HepG2 (cell line): ENCODE data around the gene MS4A3. TPM values are rescaled to one million over a fixed set of nuclear protein-coding genes. Genes with fewer than 3 reads are reported as not detected.

Experiments used
- ATAC-seq: fragments of 200-7000 bp; cut with Tn5 transposase; 3 replicates; pipeline ENCODE4 v1.9.1; 2020; ENCODE audit warnings: mild to moderate bottlenecking, moderate library complexity
- BruUV-seq: library from RNA; stranded (reverse); fragments of 400-500 nt; replicated peaks from 2 replicates; lab custom pipeline; 2021; lab: Mats Ljungman, UMichigan
- CTCF ChIA-PET: fragments of 300-600 bp; formaldehyde crosslinking; extraction: SDS; loops from one replicate; lab custom pipeline; 2021; ENCODE audit warnings: low total read pairs, inconsistent platforms, low intra/inter-chr PET ratio; lab: Yijun Ruan, JAX
- POLR2A ChIA-PET: fragments of 350-600 bp; sonication (Branson Sonifier 250); formaldehyde crosslinking; loops from one replicate; lab custom pipeline; 2020; ENCODE audit warnings: antibody characterized with exemption, inconsistent platforms; lab: Yijun Ruan, JAX
- DNase-seq: peaks from one replicate; pipeline ENCODE4 v3.0.0-alpha.2; 2015; ENCODE audit warnings: low spot score
- FAIRE-seq: peaks from 3 replicates; lab custom pipeline; 2011; peaks lifted over from hg19 to GRCh38; lab: Jason Lieb, UNC
- H2AFZ ChIP-seq: one replicate; pipeline ENCODE4 v1.6.1; 2011; ENCODE audit warnings: low read length, inconsistent platforms
- H3K27ac ChIP-seq: fragments of 300-600 bp; 3 replicates; pipeline ENCODE4 v1.8.0; 2011; ENCODE audit warnings: mixed run types, mild to moderate bottlenecking, mixed read lengths, low read length, inconsistent platforms; ENCODE audit not compliant: insufficient read depth; ENCODE audit errors: extremely low read length
- H3K27me3 ChIP-seq, 2 experiments: fragments of 200-600 bp in 1 of 2; 2 replicates in 1 of 2; 3 replicates in 1 of 2; pipeline versions ENCODE4 v1.6.0 to v1.8.0; 2011; ENCODE audit warnings: low read length in 2 of 2, mild to moderate bottlenecking in 2 of 2, moderate library complexity in 2 of 2, inconsistent platforms in 1 of 2; ENCODE audit not compliant: insufficient read depth in 2 of 2, control insufficient read depth in 1 of 2
- H3K36me3 ChIP-seq, 2 experiments: fragments of 200-600 bp in 1 of 2; replicated peaks in 1 of 2; 2 replicates in 1 of 2; 3 replicates in 1 of 2; pipeline versions ENCODE4 v1.5.1 to v1.8.0; 2011; ENCODE audit warnings: low read length in 2 of 2, inconsistent platforms in 1 of 2; ENCODE audit not compliant: insufficient read depth in 2 of 2, control insufficient read depth in 1 of 2
- H3K4me1 ChIP-seq: 2 replicates; pipeline ENCODE4 v1.5.1; 2012; ENCODE audit warnings: low read length, inconsistent platforms; ENCODE audit not compliant: insufficient read depth
- H3K4me2 ChIP-seq: 2 replicates; pipeline ENCODE4 v1.6.0; 2011; ENCODE audit warnings: low read depth, low read length, inconsistent platforms
- H3K4me3 ChIP-seq, 3 experiments: fragments of 200-600 bp in 1 of 3; sonication (generic), shearing (Covaris generic) in 1 of 3; replicated peaks in 1 of 3; 2 replicates each; pipeline ENCODE4 v1.5.1; 2011 to 2016; ENCODE audit warnings: low read length in 3 of 3, inconsistent platforms in 2 of 3, low read depth in 2 of 3, mild to moderate bottlenecking in 2 of 3, control low read depth in 1 of 3, mixed read lengths in 1 of 3; ENCODE audit not compliant: insufficient read depth in 1 of 3
- H3K79me2 ChIP-seq: one replicate; pipeline ENCODE4 v1.6.1; 2011; ENCODE audit warnings: low read length, inconsistent platforms; ENCODE audit not compliant: insufficient read depth
- H3K9ac ChIP-seq: 2 replicates; pipeline ENCODE4 v1.6.0; 2011; ENCODE audit warnings: mild to moderate bottlenecking, low read depth, low read length, inconsistent platforms; ENCODE audit not compliant: insufficient read depth
- H3K9me3 ChIP-seq: 2 replicates; pipeline ENCODE4 v1.5.1; 2012; ENCODE audit warnings: mild to moderate bottlenecking, low read length
- H4K20me1 ChIP-seq: 2 replicates; pipeline ENCODE4 v1.6.0; 2011; ENCODE audit warnings: inconsistent platforms, mild to moderate bottlenecking, low read length, moderate library complexity; ENCODE audit not compliant: insufficient read depth
- AHR ChIP-seq: IDR thresholded peaks from 2 replicates; pipeline ENCODE4 v1.6.1; 2018; ENCODE audit warnings: missing genetic modification reagents, missing compliant biosample characterization
- CBX2 ChIP-seq, 2 experiments: fragments of 200-600 bp in 1 of 2; sonication (generic); formaldehyde crosslinking in 1 of 2; IDR thresholded peaks; 2 replicates each; pipeline versions ENCODE4 v1.7.0 to v1.8.1; 2018 to 2022; ENCODE audit warnings: low read depth in 2 of 2, low read length in 1 of 2, mild to moderate bottlenecking in 1 of 2, missing genetic modification reagents in 1 of 2
- CBX5 ChIP-seq: sonication (generic); formaldehyde crosslinking; IDR thresholded peaks from 2 replicates; pipeline ENCODE4 v1.4.0; 2020; ENCODE audit warnings: missing genetic modification reagents, borderline replicate concordance
- HOXA7 ChIP-seq: sonication (generic); formaldehyde crosslinking; IDR thresholded peaks from 2 replicates; pipeline ENCODE4 v1.8.1; 2022; ENCODE audit warnings: mild to moderate bottlenecking, missing genetic modification reagents, moderate library complexity
- NRL ChIP-seq: sonication (generic); formaldehyde crosslinking; IDR thresholded peaks from 2 replicates; pipeline ENCODE4 v1.5.0; 2020; ENCODE audit warnings: missing genetic modification reagents, mild to moderate bottlenecking, moderate library complexity, borderline replicate concordance
- RBM39 ChIP-seq: fragments of 200-400 bp; formaldehyde crosslinking; IDR thresholded peaks from one replicate; pipeline ENCODE4 v1.6.1; 2018; ENCODE audit warnings: antibody characterized with exemption, mild to moderate bottlenecking, low read depth, low read length; ENCODE audit not compliant: poor library complexity, severe bottlenecking
- YEATS4 ChIP-seq: sonication (generic); formaldehyde crosslinking; IDR thresholded peaks from 2 replicates; pipeline ENCODE4 v1.4.0; 2020; ENCODE audit warnings: missing genetic modification reagents, borderline replicate concordance
- ZMYM4 ChIP-seq: sonication (generic); formaldehyde crosslinking; IDR thresholded peaks from 2 replicates; pipeline ENCODE4 v1.8.1; 2023; ENCODE audit warnings: mild to moderate bottlenecking, missing genetic modification reagents
- ZNF224 ChIP-seq: sonication (generic); formaldehyde crosslinking; IDR thresholded peaks from 2 replicates; pipeline ENCODE4 v1.5.0; 2020; ENCODE audit warnings: mild to moderate bottlenecking, missing genetic modification reagents
- ZNF343 ChIP-seq: sonication (generic); formaldehyde crosslinking; IDR thresholded peaks from 2 replicates; pipeline ENCODE4 v1.4.0; 2020; ENCODE audit warnings: mild to moderate bottlenecking, missing genetic modification reagents
- WGBS: methylation state at CpG from one replicate; pipeline ENCODE4 v1.1.6; 2017; ENCODE audit warnings: low lambda C conversion rate; 5-methylcytosine and 5-hydroxymethylcytosine counted together
- in situ Hi-C: cut with HindIII; loops from 2 replicates; pipeline ENCODE4 v1.10.0; 2017; ENCODE audit warnings: low pct_unique_long_range_greater_than_20kb; ENCODE audit not compliant: extremely low pct_ligation_motif_present
- intact Hi-C: fragments of 100-400 bp; cut with micrococcal nuclease; formaldehyde crosslinking; loops from one replicate; pipeline ENCODE4 v1.10.0; 2022; ENCODE audit not compliant: unreplicated experiment
- polyA plus RNA-seq, 8 experiments: library from polyadenylated mRNA; depleted of rRNA in 3 of 8; stranded (reverse) in 7 of 8; unstranded in 1 of 8; fragments of >200 nt; fragmentation: Illumina TruSeq in 4 of 8; extraction: Trizol in 4 of 8; gene quantifications; 2 replicates each; pipeline versions ENCODE4 v1.2.1 to v1.2.3, GENCODE V29; 2011 to 2016; ENCODE audit warnings: low read depth in 4 of 8, missing spikeins in 1 of 8, mixed read lengths in 1 of 8; ENCODE audit not compliant: insufficient read depth in 1 of 8
- total RNA-seq, 5 experiments: library from RNA; depleted of rRNA; stranded (reverse); fragments of >200 nt; fragmentation: Illumina TruSeq; extraction: Trizol; gene quantifications; 2 replicates each; pipeline ENCODE4 v1.2.3, GENCODE V29; 2016; ENCODE audit warnings: low read depth in 1 of 5

Gene MS4A3
- total and polyA plus RNA-seq, 2 of the 13 experiments (the other 11 are each of a cell fraction or from before 2014, with no cell fraction given) = not detected

DNA sequence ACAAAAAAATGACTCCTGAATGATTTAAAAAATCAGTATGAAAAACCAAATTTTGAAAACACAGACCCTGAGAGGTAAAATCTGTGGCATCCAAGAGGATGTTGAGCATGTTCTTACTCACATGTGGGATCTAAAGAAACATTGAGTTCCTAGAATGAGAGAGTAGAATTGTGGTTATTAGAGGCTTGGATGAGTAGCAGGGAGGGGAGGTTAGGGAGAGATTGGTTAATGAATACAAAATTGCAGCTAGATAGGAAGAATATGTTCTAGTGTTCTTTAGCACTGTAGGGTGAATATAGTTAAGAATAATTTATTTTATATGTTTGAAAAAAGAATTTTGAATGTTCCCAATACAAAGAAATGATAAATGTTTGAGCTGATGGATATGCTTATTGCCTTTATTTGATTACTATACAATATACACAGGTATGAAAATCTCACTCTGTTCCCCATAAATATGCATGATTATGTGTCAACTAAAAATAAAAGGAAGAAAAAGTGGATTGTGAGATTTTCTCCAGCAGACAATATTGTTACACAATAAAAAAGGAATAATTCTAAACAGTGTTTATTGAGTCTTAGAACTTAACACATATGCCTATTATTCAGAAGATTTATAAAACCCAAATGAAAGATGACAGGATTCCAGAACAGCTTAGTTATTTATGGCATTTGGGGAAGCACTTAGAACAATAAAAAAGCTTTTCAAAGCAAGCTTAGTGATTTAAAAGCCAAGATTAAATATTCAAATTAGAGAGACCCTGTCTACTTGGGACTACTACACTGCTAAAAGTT lies 60.7 kb downstream of the MS4A3 start:
- no peaks in the 10 kb centered on the region for H3K79me2 ChIP-seq
- no peak overlapping the region for H3K9ac ChIP-seq
- no peaks in the 10 kb centered on the region for H3K27me3 ChIP-seq
- no peak overlapping the region for H3K27ac ChIP-seq
- H3K9me3 ChIP-seq = no peaks in the 10 kb centered on the region
- CTCF ChIA-PET = no interaction called here
- BruUV-seq = no TSS peak
- H3K4me2 ChIP-seq = no peak overlapping the region
- in situ Hi-C loops (no loop called here), intact Hi-C loops (no loop called here)
- no peak for ATAC-seq
- no peak overlapping the region for H3K4me3 ChIP-seq
- no peak for DNase-seq
- H4K20me1 ChIP-seq = no peaks in the 10 kb centered on the region
- no peak overlapping the region for H2AFZ ChIP-seq
- H3K4me1 ChIP-seq = no peaks in the 10 kb centered on the region
- no peaks in the 10 kb centered on the region for H3K36me3 ChIP-seq
- FAIRE-seq = no peak
- TF ChIP-seq NRL (no peak), YEATS4 (CRISPR knock-in tag) (no peak), ZNF224 (CRISPR knock-in tag) (no peak), ZMYM4 (CRISPR knock-in tag) (no peak), RBM39 (no peak), AHR (CRISPR knock-in tag) (no peak), CBX2 (IDR thresholded peaks at IDR 0.05; ENCODE audit: low read depth, low read length) (no peak), CBX2 (CRISPR knock-in tag; IDR thresholded peaks at IDR 0.05; ENCODE audit: low read depth) (no peak), CBX5 (no peak)
- POLR2A ChIA-PET = no interaction called here

DNA sequence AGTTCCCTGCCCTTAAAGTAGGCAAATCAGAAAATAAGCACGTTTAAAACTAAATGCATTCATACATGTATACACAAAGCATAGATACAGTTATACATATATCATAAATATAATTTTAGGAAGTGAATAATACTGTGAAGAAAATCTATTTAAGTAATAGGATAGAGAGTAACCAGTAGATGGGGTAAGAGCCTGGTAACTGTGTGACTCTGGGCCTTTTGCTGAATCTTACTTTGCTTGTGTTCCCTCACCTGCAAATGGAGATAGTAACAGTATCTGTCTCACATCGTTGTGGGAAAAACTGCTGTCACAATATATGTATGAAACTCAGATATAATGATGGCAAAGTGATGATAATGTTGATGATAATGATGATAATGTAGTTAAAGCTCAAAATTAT lies 61.9 kb downstream of the MS4A3 start:
- no peaks in the 10 kb centered on the region for H3K4me1 ChIP-seq
- no peaks in the 10 kb centered on the region for H4K20me1 ChIP-seq
- no TSS peak for BruUV-seq
- CTCF ChIA-PET = no interaction called here
- FAIRE-seq = no peak
- no peaks in the 10 kb centered on the region for H3K9me3 ChIP-seq
- no peaks in the 10 kb centered on the region for H3K79me2 ChIP-seq
- POLR2A ChIA-PET = no interaction called here
- H3K4me3 ChIP-seq = no peak overlapping the region
- WGBS = 0% methylated on average over 2 of the region's 2 CpGs
- no peaks in the 10 kb centered on the region for H3K27me3 ChIP-seq
- H2AFZ ChIP-seq = no peak overlapping the region
- in situ Hi-C loops = no loop called here
- no peaks in the 10 kb centered on the region for H3K36me3 ChIP-seq
- intact Hi-C loops = no loop called here
- ATAC-seq = no peak
- TF ChIP-seq ZNF343 = no peak
- no peak for TF ChIP-seq HOXA7 (CRISPR knock-in tag)
- no peak overlapping the region for H3K4me2 ChIP-seq
- no peak overlapping the region for H3K9ac ChIP-seq
- no peak overlapping the region for H3K27ac ChIP-seq
- no peak for DNase-seq
